ENCODE measurements around the gene GYPC. TPM values are rescaled to one million over a fixed set of nuclear protein-coding genes. Genes with fewer than 3 reads are reported as not detected.

Gene GYPC
- total RNA-seq, 1 experiment from 2014 or later = 13.6 TPM

- DNase-seq = no peak
- H3K23ac ChIP-seq (ENCODE audit: insufficient read length, low read depth, low read length) = no peak overlapping the region
- no peaks in the 10 kb centered on the region for H3K79me2 ChIP-seq (ENCODE audit: insufficient read depth, low read length)
- H4K8ac ChIP-seq (replicated peaks; ENCODE audit: insufficient read length, low read depth, low read length) = no peak overlapping the region
- H3K23me2 ChIP-seq (ENCODE audit: insufficient read length, low read depth, low read length, poor library complexity, severe bottlenecking) = no peaks in the 10 kb centered on the region
- H2BK12ac ChIP-seq (ENCODE audit: insufficient read length, low read depth, low read length) = no peak overlapping the region
- H3K18ac ChIP-seq (ENCODE audit: insufficient read length, low read depth, low read length) = no peak overlapping the region
- no peak overlapping the region for H2AFZ ChIP-seq (ENCODE audit: low read length)
- H2BK120ac ChIP-seq (ENCODE audit: low read depth, low read length, poor library complexity, severe bottlenecking) = no peak overlapping the region
- no peaks in the 10 kb centered on the region for H4K20me1 ChIP-seq (ENCODE audit: control insufficient read depth, insufficient read depth, insufficient read length)
- no peaks in the 10 kb centered on the region; the same call in 1 of the 2 replicates for H3K27me3 Mint-ChIP-seq (ENCODE audit: low read depth)
- no peak overlapping the region for H3K27ac ChIP-seq (ENCODE audit: insufficient read length, low read depth, low read length)
- H3K4me3 Mint-ChIP-seq = no peak overlapping the region
- H3K4me1 ChIP-seq (ENCODE audit: insufficient read depth, low read length) = no peaks in the 10 kb centered on the region
- H3K27ac Mint-ChIP-seq = no peak overlapping the region; a peak in 1 of 7 replicates
- H2BK5ac ChIP-seq (ENCODE audit: insufficient read length, low read length) = no peak overlapping the region
- no peak overlapping the region for H3K9ac ChIP-seq (ENCODE audit: extremely low read depth, insufficient read length, low read length)
- H3K9me3 Mint-ChIP-seq = no peaks in the 10 kb centered on the region
- H2BK15ac ChIP-seq (ENCODE audit: low read depth, low read length) = no peak overlapping the region
- WGBS (ENCODE audit: extremely low coverage, insufficient read length, low lambda C conversion rate) = no CpG with 5 or more reads among the region's 3 CpGs
- no peaks in the 10 kb centered on the region for H3K27me3 ChIP-seq (ENCODE audit: insufficient read depth, low read length)
- H4K5ac ChIP-seq (ENCODE audit: insufficient read length, low read depth, low read length) = no peak overlapping the region
- H2BK20ac ChIP-seq (ENCODE audit: low read depth, low read length, poor library complexity, severe bottlenecking) = no peak overlapping the region
- peaks cover 16 to 18% of the 10 kb centered on the region in 2 experiments for H3K4me1 Mint-ChIP-seq
- no peak overlapping the region for H3K14ac ChIP-seq (ENCODE audit: insufficient read depth, low read length)
- no peak overlapping the region for H3T11ph ChIP-seq (ENCODE audit: low read length)
- no peaks in the 10 kb centered on the region for H3K79me1 ChIP-seq (ENCODE audit: insufficient read depth, low read depth, low read length, poor library complexity, severe bottlenecking)
- no peak for TF ChIP-seq CTCF (conservative IDR thresholded peaks at IDR 0.05)
- H4K91ac ChIP-seq (ENCODE audit: insufficient read length, low read depth, low read length) = no peak overlapping the region
- no peaks in the 10 kb centered on the region for H3K9me3 ChIP-seq (ENCODE audit: control insufficient read depth, low read depth, low read length)
- no peak overlapping the region for H3K56ac ChIP-seq (ENCODE audit: insufficient read length, low read depth, low read length)
- no peaks in the 10 kb centered on the region; a peak in 2 of 7 replicates for H3K36me3 Mint-ChIP-seq (ENCODE audit: insufficient read depth in 1 of 3, low read depth in 3 of 3)
- H3K4ac ChIP-seq (ENCODE audit: low read depth, low read length) = no peak overlapping the region
- H3K4me2 ChIP-seq (ENCODE audit: insufficient read depth, insufficient read length, low read length) = no peak overlapping the region
- no peak overlapping the region for H2AK5ac ChIP-seq (ENCODE audit: insufficient read length, low read length)
Measured at GRCh38 chr2:126664234-126664633, 8.3 kb downstream of the GYPC start.
